Measurements from ENCODE around the gene ANKRD27. TPM values are rescaled to one million over a fixed set of nuclear protein-coding genes. Genes with fewer than 3 reads are reported as not detected.
A peak's percentile ranks its signal among the peaks of the same experiment; 100 is the strongest.
"Not testable (repeated sequence)": the region's sequence is repeated elsewhere in the genome, so short reads cannot be mapped to it uniquely, and the experiment has no call there.

The ANKRD27 gene
- total and polyA plus RNA-seq, 11 donors: 5.8 to 47.5 (median 17.9) TPM

- no peaks in the 10 kb centered on the region for H3K9me3 ChIP-seq
- peaks cover 0 to 11% (median 3%) of the 10 kb centered on the region in 12 donors for H3K4me1 ChIP-seq
- no peaks in the 10 kb centered on the region for H3K27me3 ChIP-seq
- WGBS, 4 donors: 85 to 88% (median 86%) methylated on average over 10 of the region's 10 CpGs
- TF ChIP-seq CTCF (IDR thresholded peaks at IDR 0.05) (no peak), POLR2A (IDR thresholded peaks at IDR 0.05) (no peak)
- intact Hi-C loops (cut with DNase I): no loop called here
- ATAC-seq (no peak), DNase-seq (no peak)
- H3K4me3 ChIP-seq: no peak overlapping the region
- no peak overlapping the region for H3K27ac ChIP-seq
- peaks cover 0 to 50% (median 24%) of the 10 kb centered on the region in 9 donors for H3K36me3 ChIP-seq
Measured at GRCh38 chr19:32658075-32658474, 16.9 kb downstream of the ANKRD27 start.

GRCh38 chr19:32656379-32656778 is 18.6 kb downstream of the ANKRD27 start:
- peaks cover 0 to 52% (median 24%) of the 10 kb centered on the region in 9 donors for H3K36me3 ChIP-seq

GRCh38 chr19:32653599-32653915 is 21.4 kb downstream of the ANKRD27 start:
- peak in 1 of 5 donors; percentile 27 for DNase-seq
- H3K4me1 ChIP-seq: peaks cover 0 to 40% (median 17%) of the 10 kb centered on the region in 12 donors
- WGBS, 4 donors: 86 to 92% (median 90%) methylated on average over 7 to 15 of the region's 15 CpGs
- ATAC-seq: no peak
- TF ChIP-seq CTCF (IDR thresholded peaks at IDR 0.05): no peak
- no peak for TF ChIP-seq POLR2A (IDR thresholded peaks at IDR 0.05)
- H3K36me3 ChIP-seq: peaks cover 0 to 69% (median 33%) of the 10 kb centered on the region in 9 donors
- peak overlapping the region in 3 of 12 donors; percentile 64 to 83 (median 67) for H3K27ac ChIP-seq
- H3K4me3 ChIP-seq: no peak overlapping the region
- H3K27me3 ChIP-seq: no peaks in the 10 kb centered on the region
- H3K9me3 ChIP-seq: no peaks in the 10 kb centered on the region
- intact Hi-C loops (cut with DNase I): no loop called here

More at GRCh38 chr19:32656379-32656778, 18.6 kb downstream of the ANKRD27 start:
- H3K4me1 ChIP-seq: peaks cover 0 to 26% (median 14%) of the 10 kb centered on the region in 12 donors
- DNase-seq; H3K27me3 ChIP-seq; H3K4me3 ChIP-seq; H3K27ac ChIP-seq; intact Hi-C loops (cut with DNase I); H3K9me3 ChIP-seq; ATAC-seq: not testable (repeated sequence)
- 96 to 98% (median 98%) methylated on average over 8 of the region's 8 CpGs for WGBS, 4 donors

GRCh38 chr19:32652894-32653598 is 21.9 kb downstream of the ANKRD27 start:
- H3K36me3 ChIP-seq: peaks cover 0 to 69% (median 31%) of the 10 kb centered on the region in 9 donors
- DNase-seq (peak; percentile 75 to 91 (median 85)), ATAC-seq (peak; percentile 38 to 65 (median 56))
- H3K4me3 ChIP-seq: no peak overlapping the region
- TF ChIP-seq POLR2A (IDR thresholded peaks at IDR 0.05): no peak
- no peak for TF ChIP-seq CTCF (IDR thresholded peaks at IDR 0.05)
- no peaks in the 10 kb centered on the region for H3K27me3 ChIP-seq
- WGBS, 4 donors: 46 to 57% (median 54%) methylated on average over 12 of the region's 12 CpGs
- no peaks in the 10 kb centered on the region for H3K9me3 ChIP-seq
- H3K4me1 ChIP-seq: peaks cover 0 to 40% (median 17%) of the 10 kb centered on the region in 12 donors
- intact Hi-C loops (cut with DNase I): no loop called here
- peak overlapping the region; percentile 20 to 83 (median 64) for H3K27ac ChIP-seq

- H3K4me3 ChIP-seq; DNase-seq; H3K9me3 ChIP-seq; ATAC-seq; intact Hi-C loops (cut with DNase I); H3K27me3 ChIP-seq: not testable (repeated sequence)
- 92 to 96% (median 94%) methylated on average over 13 of the region's 13 CpGs for WGBS, 4 donors
- Histone ChIP-seq H3K36me3 (peaks cover 0 to 71% (median 33%) of the 10 kb centered on the region in 9 donors), H3K27ac (peak overlapping the region; percentile 20 to 83 (median 64)), H3K4me1 (peaks cover 0 to 40% (median 17%) of the 10 kb centered on the region in 12 donors)
Measured at GRCh38 chr19:32652331-32652730, 22.6 kb downstream of the ANKRD27 start.

All from heart left ventricle (tissue), 16 donors.